ENCODE results near the gene LRPAP1. TPM values are rescaled to one million over a fixed set of nuclear protein-coding genes. Genes with fewer than 3 reads are reported as not detected.

The LRPAP1 gene
- polyA plus RNA-seq, 1 of the 3 experiments (the other 2 are of a cell fraction) = 209 TPM

DNA sequence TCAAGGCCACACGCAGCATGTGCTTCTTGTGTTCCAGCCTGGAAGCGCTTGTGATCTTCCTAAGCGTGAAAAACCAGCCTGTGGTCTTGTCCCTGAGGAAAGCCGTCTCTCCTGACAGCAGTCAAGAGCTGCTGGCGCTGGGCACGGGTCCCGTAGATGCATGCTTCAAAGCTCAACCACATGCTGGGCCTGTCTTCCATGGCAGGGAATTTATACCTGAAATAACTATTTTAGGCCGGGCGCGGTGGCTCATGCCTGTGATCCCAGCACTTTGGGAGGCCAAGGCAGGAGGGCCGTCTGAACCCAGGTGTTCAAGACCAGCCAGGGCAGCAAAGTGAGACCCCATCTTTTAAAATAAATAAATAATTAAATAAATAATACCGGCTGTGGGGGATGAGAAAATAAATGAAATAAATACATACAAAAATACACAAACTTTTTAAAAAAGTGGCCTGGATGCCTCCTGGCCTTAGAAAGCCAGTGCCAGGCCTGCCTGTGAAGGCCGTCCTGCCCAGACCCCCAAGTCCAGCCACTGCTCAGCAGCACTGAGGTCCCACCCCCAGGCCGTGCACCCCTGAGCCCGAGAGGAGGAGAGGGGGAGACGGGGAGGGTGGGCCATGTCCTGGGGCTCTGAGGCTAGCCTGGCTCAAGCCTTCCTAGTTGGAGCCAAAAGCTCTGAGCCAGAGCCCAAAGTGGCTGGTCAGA, 10.4 kb downstream of the LRPAP1 start:
- H3K36me3 ChIP-seq (replicated peaks in 1 of 2; ENCODE audit: control insufficient read depth in 1 of 2, insufficient read depth in 2 of 2, low read length in 1 of 2) = peaks cover 0 to 82% of the 10 kb centered on the region in 2 experiments
- H3K27me3 ChIP-seq (ENCODE audit: insufficient read depth) = no peaks in the 10 kb centered on the region
- 96% methylated on average over 11 of the region's 16 CpGs for WGBS (ENCODE audit: low lambda C conversion rate)
- no peaks in the 10 kb centered on the region for H3K9me2 ChIP-seq
- ChIA-PET POLR2A (no interaction called here), CTCF (interaction anchor here (1.2 kb wide), 1 partner anchor 176 kb away, joined by 3 read pairs; no protein-coding TSS in a partner anchor)
- H3K4me3 ChIP-seq (ENCODE audit: low read depth in 2 of 2, low read length in 1 of 2) = no peak overlapping the region
- TF ChIP-seq MEF2A (IDR thresholded peaks at IDR 0.05; ENCODE audit: borderline replicate concordance, low read depth) (no peak), FOSL2 (IDR thresholded peaks at IDR 0.05; ENCODE audit: borderline replicate concordance, low read depth) (no peak), EP300 (IDR thresholded peaks at IDR 0.05; ENCODE audit: borderline replicate concordance in 1 of 2, low read depth in 1 of 2, low read length in 1 of 2) (no peak), SIN3A (IDR thresholded peaks at IDR 0.05; ENCODE audit: borderline replicate concordance, low read depth, low read length) (no peak), FOXM1 (IDR thresholded peaks at IDR 0.05; ENCODE audit: low read depth) (no peak), TCF12 (IDR thresholded peaks at IDR 0.05) (no peak), YY1 (IDR thresholded peaks at IDR 0.05; ENCODE audit: low read depth) (no peak), ELF1 (IDR thresholded peaks at IDR 0.05) (no peak), GABPA (IDR thresholded peaks at IDR 0.05; ENCODE audit: low read depth) (no peak), EZH2phosphoT487 (IDR thresholded peaks at IDR 0.05; ENCODE audit: borderline replicate concordance, low read depth) (no peak), FOXJ3 (CRISPR knock-in tag; IDR thresholded peaks at IDR 0.05) (no peak), CHD2 (IDR thresholded peaks at IDR 0.05; ENCODE audit: low read length, partially characterized antibody) (no peak), POLR2AphosphoS5 (IDR thresholded peaks at IDR 0.05; ENCODE audit: low read depth, low read length) (no peak), TEAD4 (IDR thresholded peaks at IDR 0.05; ENCODE audit: borderline replicate concordance, insufficient read depth) (no peak), NRF1 (IDR thresholded peaks at IDR 0.05; ENCODE audit: low read depth, low read length) (no peak), TAF1 (IDR thresholded peaks at IDR 0.05; ENCODE audit: borderline replicate concordance, low read depth, low read length) (no peak), RCOR1 (IDR thresholded peaks at IDR 0.05; ENCODE audit: low read length) (no peak)
- TF ChIP-seq, protein P1, sequence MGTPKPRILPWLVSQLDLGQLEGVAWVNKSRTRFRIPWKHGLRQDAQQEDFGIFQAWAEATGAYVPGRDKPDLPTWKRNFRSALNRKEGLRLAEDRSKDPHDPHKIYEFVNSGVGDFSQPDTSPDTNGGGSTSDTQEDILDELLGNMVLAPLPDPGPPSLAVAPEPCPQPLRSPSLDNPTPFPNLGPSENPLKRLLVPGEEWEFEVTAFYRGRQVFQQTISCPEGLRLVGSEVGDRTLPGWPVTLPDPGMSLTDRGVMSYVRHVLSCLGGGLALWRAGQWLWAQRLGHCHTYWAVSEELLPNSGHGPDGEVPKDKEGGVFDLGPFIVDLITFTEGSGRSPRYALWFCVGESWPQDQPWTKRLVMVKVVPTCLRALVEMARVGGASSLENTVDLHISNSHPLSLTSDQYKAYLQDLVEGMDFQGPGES (IDR thresholded peaks at IDR 0.05; ENCODE audit: low read depth, low read length) = no peak
- TF ChIP-seq, protein P2, sequence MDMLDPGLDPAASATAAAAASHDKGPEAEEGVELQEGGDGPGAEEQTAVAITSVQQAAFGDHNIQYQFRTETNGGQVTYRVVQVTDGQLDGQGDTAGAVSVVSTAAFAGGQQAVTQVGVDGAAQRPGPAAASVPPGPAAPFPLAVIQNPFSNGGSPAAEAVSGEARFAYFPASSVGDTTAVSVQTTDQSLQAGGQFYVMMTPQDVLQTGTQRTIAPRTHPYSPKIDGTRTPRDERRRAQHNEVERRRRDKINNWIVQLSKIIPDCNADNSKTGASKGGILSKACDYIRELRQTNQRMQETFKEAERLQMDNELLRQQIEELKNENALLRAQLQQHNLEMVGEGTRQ (IDR thresholded peaks at IDR 0.05; ENCODE audit: borderline replicate concordance, low read depth, low read length) = no peak
- TF ChIP-seq, protein P3, sequence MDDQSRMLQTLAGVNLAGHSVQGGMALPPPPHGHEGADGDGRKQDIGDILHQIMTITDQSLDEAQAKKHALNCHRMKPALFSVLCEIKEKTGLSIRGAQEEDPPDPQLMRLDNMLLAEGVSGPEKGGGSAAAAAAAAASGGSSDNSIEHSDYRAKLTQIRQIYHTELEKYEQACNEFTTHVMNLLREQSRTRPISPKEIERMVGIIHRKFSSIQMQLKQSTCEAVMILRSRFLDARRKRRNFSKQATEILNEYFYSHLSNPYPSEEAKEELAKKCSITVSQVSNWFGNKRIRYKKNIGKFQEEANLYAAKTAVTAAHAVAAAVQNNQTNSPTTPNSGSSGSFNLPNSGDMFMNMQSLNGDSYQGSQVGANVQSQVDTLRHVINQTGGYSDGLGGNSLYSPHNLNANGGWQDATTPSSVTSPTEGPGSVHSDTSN (IDR thresholded peaks at IDR 0.05) = no peak
- H3K27ac ChIP-seq (ENCODE audit: low read depth in 2 of 2, low read length in 1 of 2) = no peak overlapping the region
- H3K4me2 ChIP-seq = no peak overlapping the region
- no peak overlapping the region for H3K9ac ChIP-seq
- no peaks in the 10 kb centered on the region for H3F3A ChIP-seq (replicated peaks; ENCODE audit: insufficient read depth)
- no peak overlapping the region for H2AFZ ChIP-seq (ENCODE audit: low read depth)
- peaks cover 10% of the 10 kb centered on the region; the same call in 1 of the 2 replicates for H4K20me1 ChIP-seq (ENCODE audit: insufficient read depth)
- no peaks in the 10 kb centered on the region for H3K9me3 ChIP-seq
- peaks cover 5% of the 10 kb centered on the region; the same call in 1 of the 2 replicates for H3K79me2 ChIP-seq (ENCODE audit: insufficient read depth)
- H3K4me1 ChIP-seq (ENCODE audit: control insufficient read depth in 1 of 2, insufficient read depth in 2 of 2, low read depth in 1 of 2, low read length in 1 of 2) = no peaks in the 10 kb centered on the region; a peak in 1 of 4 replicates
- no peak for DNase-seq

Data from SK-N-SH (cell line).